ENCODE data around the gene IL17REL.

The IL17REL gene

GRCh38 chr22:49960159-49961004 lies 52.2 kb downstream of the IL17REL start, which contains the start of gene PIM3:
Gene PIM3 (plus strand): TSS chr22:49960772. CDS start chr22:49960948, 176 bp downstream.
- in situ Hi-C loops (cut with MboI; ENCODE audit: low sequenced_read_pairs) = no loop called here

DNA sequence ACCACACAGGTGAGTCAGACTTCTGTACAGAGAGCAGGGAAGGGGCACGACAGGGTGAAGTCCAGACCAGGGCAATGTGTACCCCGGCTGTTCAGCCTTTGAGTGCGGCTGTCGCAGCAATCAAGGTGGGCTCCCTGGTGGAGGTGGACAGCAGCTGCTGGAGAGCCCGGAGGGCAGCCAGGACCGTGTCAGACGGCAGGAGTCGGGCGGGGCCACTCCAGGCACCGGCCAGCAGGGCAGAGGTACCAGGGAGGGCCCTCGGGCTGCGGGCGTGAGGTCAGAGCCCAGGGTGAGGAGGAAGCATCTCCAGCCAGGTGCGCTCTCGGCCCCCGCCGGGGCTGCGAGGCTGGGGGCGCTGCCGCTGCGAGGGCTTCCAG lies 52.8 kb downstream of the IL17REL start:
- in situ Hi-C loops (cut with MboI; ENCODE audit: low sequenced_read_pairs) = no loop called here

DNA sequence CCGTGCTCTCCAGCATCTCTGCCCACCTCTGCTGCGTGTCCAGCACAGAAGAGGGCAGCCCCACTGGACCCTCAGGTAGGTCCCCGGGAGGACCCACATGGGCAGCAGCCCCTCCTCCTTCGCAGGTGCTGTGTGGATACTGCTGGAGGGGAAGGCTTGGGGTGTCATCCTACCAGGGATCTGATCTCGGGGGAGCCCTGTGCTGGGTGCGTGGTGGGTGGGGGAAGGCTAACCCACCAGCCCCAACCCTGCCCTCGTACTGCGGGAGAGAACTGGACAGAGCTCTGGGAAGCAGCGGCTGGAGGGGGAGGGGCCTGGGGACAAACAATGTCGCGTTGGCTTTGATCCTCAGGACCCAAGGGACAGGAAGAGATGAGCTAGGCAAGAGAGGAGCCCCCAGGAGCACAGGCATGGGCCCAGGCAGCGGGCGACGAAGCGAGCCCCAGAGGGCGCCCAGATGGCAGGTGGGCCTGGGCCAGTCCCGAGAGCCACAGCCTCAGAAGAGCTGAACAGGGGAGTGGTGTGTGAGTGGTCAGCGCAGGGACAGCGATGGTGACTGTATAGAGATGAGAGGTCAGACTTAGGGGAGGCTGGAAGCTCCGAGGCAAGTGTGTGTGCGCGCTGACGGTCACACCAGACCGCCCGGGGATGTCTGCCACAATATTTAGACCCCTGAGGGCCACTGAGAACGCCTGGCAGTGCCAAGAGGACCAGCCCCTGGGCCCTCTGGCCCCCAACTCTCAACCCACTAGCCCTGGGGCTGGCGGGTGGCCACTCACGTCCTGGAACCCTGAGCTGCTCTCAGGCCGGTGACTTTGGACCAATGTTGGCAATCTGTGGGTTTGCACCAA lies 53.4 kb downstream of the IL17REL start:
- in situ Hi-C loops (cut with MboI; ENCODE audit: low sequenced_read_pairs) = no loop called here

DNA sequence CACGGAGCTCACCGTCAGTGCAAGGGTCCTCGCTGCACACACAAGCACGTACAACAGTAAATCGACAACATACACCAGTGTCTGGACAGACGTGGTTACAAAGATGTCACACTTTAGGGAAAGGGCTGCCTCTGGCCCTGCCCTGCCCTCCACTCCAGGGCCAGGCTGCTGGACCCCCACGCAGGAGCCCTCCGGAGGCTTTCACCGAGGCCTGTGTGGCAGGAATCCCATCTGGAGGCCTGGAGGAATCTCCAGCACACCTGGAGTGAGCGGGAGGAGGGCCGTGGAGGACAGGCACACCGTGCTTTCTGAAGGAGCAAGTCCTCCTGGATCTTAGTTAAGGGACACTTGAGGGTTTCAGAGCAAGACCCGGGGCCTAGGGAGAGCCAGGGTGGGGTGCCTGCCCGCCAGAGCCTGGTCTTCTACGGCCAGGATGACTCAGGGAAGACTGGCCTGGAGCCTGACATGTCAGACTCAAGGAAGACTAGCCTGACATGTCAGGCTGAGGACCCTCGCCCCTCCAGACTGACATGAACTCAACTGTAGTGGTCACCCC lies 54.1 kb downstream of the IL17REL start:
- in situ Hi-C loops (cut with MboI; ENCODE audit: low sequenced_read_pairs) = no loop called here

GRCh38 chr22:49957826-49958365 lies 54.7 kb downstream of the IL17REL start:
- in situ Hi-C loops (cut with MboI; ENCODE audit: low sequenced_read_pairs) = no loop called here

- in situ Hi-C loops (cut with MboI; ENCODE audit: low sequenced_read_pairs) = no loop called here
Observed at GRCh38 chr22:49956914-49957825, 55.4 kb downstream of the IL17REL start.

DNA sequence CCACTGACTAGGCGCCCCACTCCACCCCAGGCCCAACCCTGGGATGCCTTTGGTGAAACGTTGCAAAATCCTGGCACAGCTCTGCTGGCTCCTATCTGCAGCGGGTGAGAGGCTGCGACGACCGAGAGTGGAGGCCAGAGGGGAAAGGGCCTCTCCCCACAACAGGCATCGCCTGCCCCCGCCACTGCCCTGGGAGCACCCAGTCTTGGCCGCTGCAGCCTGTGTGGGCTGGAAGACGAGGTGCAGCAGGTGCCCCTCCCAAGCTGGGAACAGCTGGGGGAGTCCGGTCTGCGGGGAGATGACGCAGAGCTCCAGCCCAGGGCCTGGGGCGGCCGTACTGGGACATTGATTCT lies 56.2 kb downstream of the IL17REL start:
- in situ Hi-C loops (cut with MboI; ENCODE audit: low sequenced_read_pairs) = no loop called here

- in situ Hi-C loops (cut with MboI; ENCODE audit: low sequenced_read_pairs) = no loop called here
Observed at GRCh38 chr22:49955581-49956417, 56.8 kb downstream of the IL17REL start.

DNA sequence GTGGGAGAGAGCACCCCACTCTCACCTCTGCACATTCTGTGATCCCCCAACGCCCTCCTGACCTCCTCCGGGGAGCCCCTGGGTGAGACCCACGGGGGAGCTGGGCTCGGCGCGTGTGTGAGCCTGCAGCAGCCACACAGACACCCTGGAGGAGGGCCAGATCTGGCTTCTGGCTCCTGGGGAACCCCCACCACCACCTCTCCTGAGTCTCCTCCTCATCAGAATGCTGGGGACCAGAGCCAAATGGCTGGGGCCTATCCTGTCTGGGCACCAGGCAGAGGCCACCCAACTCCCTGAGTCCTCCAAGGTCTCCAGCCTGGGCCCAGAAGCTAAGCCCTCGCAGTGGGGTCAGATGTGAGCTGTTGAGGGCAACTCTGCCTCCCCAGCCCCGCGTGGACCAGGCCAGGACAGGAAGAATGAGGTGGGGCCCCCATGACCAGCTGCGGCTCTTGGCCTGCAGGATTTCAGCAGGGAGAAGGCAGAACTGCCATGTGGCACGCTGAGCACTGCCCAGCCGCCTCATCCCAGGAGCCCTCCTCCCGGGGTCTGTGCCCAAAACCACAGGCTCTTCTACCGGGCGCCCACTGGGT lies 57.5 kb downstream of the IL17REL start:
- in situ Hi-C loops (cut with MboI; ENCODE audit: low sequenced_read_pairs) = no loop called here

GRCh38 chr22:49954354-49954753 lies 58.2 kb downstream of the IL17REL start:
- in situ Hi-C loops (cut with MboI; ENCODE audit: low sequenced_read_pairs) = no loop called here

GRCh38 chr22:49953680-49954344 lies 58.8 kb downstream of the IL17REL start:
- in situ Hi-C loops (cut with MboI; ENCODE audit: low sequenced_read_pairs) = no loop called here

- in situ Hi-C loops (cut with MboI; ENCODE audit: low sequenced_read_pairs) = no loop called here
Observed at GRCh38 chr22:49953027-49953679, 59.4 kb downstream of the IL17REL start.

DNA sequence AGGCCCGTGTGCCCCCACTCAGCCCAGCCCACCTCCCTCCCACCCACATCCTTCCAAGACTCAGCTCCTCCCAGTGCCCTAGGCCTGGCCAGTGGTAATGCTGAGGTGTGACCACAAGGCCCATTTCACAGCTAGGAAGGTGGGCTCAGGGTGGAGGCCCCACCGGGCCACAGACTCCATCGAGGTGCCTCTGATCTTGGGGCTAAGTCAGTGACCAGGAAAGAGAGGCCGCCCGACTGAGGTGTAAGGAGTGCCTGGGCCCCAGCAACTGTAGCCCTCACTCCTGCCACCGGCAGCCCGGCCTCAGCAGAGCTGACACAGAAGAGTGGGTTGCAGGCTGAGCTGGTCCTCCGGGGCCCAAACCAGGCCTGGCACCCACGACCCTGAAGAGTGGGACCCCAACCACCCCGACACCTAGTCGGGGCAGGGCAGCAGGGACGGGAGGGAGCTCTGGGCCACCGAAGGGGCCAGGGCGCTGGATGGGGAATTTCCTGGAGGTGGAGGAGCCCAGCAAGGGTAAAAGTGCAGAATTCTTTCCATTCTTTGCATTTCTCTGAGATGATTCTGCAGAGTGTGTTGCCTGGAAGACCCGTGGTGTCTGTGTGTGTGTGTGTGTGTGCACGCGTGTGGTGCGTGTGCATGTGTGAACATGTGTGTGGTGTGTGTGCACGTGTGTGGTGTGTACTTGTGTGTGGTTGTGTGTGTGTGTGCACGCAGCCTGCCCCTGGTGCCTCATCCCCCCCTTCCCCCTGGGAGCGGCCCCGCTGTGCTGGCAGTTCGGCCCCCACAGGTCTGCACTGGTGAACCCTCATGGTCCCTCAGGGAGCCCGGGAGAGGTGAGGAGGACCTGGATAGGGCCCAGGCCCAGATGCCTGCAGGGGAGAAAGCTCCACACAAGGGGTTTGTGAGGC lies 60.3 kb downstream of the IL17REL start:
- in situ Hi-C loops (cut with MboI; ENCODE audit: low sequenced_read_pairs) = no loop called here

DNA sequence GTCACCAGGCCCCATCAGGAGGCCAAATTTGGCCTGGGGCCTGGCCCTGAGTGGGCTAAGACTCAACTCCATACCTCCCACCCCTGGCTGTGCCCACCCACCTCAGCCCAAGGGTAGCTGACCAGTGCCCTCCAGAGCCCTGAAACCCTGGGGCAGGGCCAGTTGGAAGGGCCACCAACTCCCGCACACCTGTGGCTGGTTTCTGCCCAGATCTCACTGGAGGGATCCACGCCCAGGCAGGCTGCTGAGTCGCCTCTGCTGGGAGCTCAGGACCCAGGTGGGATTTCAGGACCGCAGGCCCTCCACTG lies 60.9 kb downstream of the IL17REL start:
- in situ Hi-C loops (cut with MboI; ENCODE audit: low sequenced_read_pairs) = no loop called here

DNA sequence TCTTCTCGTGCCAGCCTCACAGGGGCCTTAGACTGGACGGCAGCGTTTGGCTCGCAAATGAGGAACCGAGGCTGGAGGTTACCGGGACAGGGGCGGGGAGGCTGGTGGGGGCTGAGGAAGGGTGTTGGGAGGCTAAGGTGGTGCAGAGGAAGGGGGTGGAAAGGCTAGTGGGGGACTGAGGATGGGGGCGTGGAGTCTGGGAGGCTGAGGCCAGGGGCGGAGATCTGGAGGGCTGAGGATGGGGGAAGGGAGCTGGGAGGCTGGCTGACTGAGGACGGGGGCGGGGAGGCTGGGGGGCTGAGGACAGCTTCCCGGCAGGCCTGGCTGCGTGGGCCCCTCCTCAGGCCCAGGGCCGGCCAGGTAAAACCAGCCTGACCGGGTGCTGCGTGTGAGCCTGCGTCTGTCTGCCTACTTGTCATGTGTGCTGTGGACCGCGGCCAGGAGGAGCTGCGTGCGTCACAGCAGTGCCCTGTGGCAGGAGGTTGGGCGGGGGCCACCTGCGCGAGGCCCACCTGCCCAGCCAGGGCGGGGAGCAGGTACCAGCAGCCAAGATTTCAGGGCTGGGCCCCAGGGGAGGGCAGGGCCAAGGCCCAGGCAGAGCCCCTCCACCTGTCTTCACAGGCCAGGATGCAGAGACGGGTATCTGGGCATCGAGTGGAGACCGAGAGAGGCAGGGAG lies 61.4 kb downstream of the IL17REL start:
- in situ Hi-C loops (cut with MboI; ENCODE audit: low sequenced_read_pairs) = no loop called here

DNA sequence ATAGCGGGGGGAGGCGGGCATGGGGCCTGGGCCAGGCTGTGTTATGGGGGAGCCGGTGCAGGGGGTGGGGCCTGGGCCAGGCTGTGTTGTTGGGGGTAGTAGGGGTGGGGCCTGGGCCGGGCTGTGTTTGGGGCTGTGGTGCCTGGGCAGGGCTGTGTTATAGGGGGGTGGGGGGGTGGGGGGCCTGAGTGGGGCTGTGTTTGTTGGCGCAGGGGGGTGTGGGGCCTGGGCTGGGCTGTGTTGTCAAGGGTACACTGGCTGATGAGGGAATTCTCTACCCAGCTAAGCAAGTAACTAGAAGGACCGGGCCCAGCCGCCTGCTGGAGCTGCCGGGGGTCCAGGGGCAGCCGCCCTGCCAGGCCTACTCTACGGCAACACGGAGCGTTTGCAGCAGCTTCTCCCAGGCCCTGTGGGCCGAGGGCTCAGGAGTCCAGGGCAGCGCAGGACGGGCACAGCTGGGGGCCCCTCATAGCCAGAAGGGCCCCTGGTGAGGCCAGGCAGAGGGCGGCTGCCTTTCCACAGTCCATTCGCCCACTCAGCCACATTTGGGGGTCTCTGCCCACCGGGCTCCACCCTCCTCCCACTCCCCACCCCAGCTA lies 62.1 kb downstream of the IL17REL start:
- in situ Hi-C loops (cut with MboI; ENCODE audit: low sequenced_read_pairs) = no loop called here
